ENCODE data around the gene ABCC8.

The ABCC8 gene

DNA sequence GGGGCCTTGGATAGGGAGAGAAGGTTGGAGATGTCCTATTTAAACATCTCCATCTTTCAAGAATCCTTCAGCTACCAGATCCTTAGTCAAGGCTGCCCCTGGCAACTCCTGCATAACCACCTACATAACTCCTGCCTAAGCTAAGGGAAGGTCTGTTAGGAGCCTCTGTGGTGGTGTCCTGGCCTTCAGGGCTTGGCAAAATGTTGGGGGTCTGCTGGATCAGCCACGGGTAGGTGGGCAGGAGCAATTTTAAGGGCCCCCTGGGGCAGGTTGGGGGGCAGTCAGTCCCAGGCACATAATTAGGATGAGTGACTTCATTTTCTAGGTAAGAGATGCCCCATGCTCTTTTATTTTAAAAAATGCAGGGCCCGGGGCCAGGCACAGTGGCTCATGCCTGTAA is 41.7 kb upstream of the ABCC8 start:
- no peak for TF ChIP-seq CTCF (IDR thresholded peaks at IDR 0.05)

DNA sequence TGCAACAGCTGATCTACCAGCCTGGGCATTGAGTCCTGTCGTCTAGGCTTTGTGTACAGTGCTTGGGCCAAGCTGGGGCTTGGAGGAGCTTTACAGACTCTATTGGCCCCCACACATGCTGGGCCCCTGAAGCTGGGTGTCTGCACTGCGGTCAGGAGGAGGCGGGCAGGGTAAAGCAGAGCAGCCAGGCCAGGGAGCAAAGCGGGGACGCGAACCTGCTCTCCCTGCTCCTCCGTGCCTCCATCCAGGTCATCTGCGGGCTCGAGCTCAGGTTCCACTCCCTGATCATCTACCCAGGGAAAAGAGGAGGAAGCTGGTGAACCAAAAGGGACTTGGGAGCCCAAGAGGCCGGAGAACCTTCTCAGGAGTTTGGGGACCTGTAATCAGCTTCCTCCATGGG is 40.5 kb upstream of the ABCC8 start:
- no peak for TF ChIP-seq CTCF (IDR thresholded peaks at IDR 0.05)

- no peak for TF ChIP-seq CTCF (IDR thresholded peaks at IDR 0.05)
These were observed 40.0 kb upstream of the ABCC8 start for GRCh38 chr11:17516551-17517150.

- TF ChIP-seq CTCF (IDR thresholded peaks at IDR 0.05): no peak
These were observed 39.0 kb upstream of the ABCC8 start for GRCh38 chr11:17515443-17516176.

- TF ChIP-seq CTCF (IDR thresholded peaks at IDR 0.05): no peak
These were observed 37.8 kb upstream of the ABCC8 start for GRCh38 chr11:17514476-17514875.

- TF ChIP-seq CTCF (IDR thresholded peaks at IDR 0.05): no peak
These were observed 37.2 kb upstream of the ABCC8 start for GRCh38 chr11:17513853-17514252.

- no peak for TF ChIP-seq CTCF (IDR thresholded peaks at IDR 0.05)
These were observed 35.5 kb upstream of the ABCC8 start for GRCh38 chr11:17512101-17512500.

Measured in LNCAP (cell line).